GM19043 (cell line): ENCODE results near the gene SLC52A3.
"Not testable (repeated sequence)": the region's sequence is repeated elsewhere in the genome, so short reads cannot be mapped to it uniquely, and the experiment has no call there.

ENCODE experiments used
- ATAC-seq: cut with Tn5 transposase; IDR thresholded peaks from one replicate; pipeline ENCODE4 v1.9.1; 2021; ENCODE audit warnings: low read depth; ENCODE audit not compliant: unreplicated experiment

SLC52A3 gene

GRCh38 chr20:768426-768978 is at the start of gene SLC52A3:
TSS of gene SLC52A3 (minus strand) at chr20:768500. CDS start at chr20:765774, 2,726 bp downstream.
- ATAC-seq: no peak

- no peak for ATAC-seq
These were observed 47.8 kb upstream of the SLC52A3 start for GRCh38 chr20:815914-816606.

DNA sequence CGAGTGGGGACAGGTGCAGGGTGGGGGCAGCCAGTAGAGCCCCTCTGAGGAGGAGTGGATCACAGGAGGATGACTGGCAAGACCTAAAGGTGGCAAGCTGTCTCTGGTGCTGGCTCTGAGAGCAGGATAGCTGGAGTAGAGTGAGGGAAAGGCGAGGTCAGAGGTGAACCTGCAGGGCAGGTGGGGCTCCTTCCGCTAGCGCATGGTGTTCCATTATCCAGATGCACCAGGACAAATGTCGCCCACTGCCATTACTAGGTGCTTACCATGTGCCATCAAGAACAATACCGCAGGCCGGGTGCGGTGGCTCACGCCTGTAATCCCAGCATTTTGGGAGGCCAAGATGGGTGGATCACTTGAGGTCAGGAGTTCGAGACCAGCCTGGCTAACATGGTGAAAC is 46.9 kb upstream of the SLC52A3 start:
- no peak for ATAC-seq

DNA sequence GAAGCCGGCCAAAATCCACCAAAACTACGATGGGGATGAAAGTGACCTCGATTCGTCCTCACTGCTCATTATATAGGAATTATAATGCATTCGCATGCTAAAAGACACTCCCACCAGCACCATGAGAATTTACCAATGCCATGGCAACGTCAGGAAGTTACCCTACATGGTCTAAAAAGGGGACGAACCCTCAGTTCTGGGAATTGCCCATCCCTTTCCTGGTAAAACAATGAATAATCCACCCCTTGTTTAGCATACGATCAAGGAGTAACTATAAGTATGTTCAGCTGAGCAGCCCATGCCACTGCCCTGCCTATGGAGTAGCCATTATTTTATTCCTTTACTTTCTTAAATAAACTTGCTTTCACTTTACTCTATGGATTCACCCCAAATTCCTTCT is 45.1 kb upstream of the SLC52A3 start:
- ATAC-seq: no peak

DNA sequence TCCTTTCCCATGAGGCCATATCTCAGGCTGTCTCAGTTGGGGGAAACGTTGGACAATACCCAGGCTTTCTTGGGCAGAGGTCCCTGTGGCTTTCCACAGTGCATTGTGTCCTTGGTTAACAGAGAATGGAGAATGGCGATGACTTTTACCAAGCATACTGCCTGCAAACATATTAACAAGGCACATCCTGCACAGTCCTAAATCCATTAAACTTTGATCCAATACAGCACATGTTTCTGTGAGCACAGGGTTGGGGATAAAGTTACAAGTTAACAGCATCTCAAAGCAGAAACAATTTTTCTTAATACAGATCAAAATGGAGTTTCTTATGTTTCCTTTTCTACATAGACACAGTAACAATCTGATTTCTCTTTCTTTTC is 44.1 kb upstream of the SLC52A3 start:
- ATAC-seq: not testable (repeated sequence)

GRCh38 chr20:811776-812434 is 43.6 kb upstream of the SLC52A3 start:
- ATAC-seq: not testable (repeated sequence)

GRCh38 chr20:805713-806112 is 37.4 kb upstream of the SLC52A3 start:
- no peak for ATAC-seq

DNA sequence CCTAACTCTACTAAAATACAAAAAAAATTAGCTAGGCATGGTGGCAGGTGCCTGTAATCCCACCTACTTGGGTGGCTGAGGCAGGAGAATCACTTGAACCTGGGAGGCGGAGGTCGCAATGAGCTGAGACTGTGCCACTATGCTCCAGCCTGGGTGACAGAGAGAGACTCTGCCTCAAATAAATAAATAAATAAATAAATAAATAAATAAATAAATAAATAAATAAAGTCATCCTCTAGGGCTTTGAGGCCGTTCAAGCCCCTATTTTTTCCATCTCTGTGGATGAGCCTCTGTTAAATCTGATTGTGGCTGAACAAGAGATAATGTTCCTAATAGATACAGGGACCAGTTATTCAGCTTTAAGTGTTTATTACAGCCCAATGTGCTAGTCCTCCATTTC is 33.4 kb upstream of the SLC52A3 start:
- no peak for ATAC-seq

DNA sequence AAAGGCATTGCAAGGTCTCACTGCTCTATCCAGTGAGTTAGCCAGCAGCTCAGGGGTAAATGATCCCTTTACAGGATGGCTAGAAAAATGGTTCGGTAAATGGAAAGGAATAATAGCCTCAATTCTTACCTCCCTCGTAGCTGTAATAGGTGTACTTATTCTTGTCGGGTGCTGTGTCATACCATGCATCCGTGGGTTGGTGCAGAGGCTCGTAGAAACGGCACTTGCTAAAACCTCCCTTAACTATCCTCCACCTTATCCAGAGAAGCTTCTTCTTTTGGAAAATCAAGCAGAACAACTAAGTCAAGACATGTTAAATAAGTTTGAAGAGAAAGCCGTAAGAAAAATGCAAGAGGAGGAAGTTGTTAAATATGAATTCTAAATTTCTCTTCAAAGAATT is 31.7 kb upstream of the SLC52A3 start:
- not testable (repeated sequence) for ATAC-seq

GRCh38 chr20:798746-799145 is 30.4 kb upstream of the SLC52A3 start:
- ATAC-seq: not testable (repeated sequence)

DNA sequence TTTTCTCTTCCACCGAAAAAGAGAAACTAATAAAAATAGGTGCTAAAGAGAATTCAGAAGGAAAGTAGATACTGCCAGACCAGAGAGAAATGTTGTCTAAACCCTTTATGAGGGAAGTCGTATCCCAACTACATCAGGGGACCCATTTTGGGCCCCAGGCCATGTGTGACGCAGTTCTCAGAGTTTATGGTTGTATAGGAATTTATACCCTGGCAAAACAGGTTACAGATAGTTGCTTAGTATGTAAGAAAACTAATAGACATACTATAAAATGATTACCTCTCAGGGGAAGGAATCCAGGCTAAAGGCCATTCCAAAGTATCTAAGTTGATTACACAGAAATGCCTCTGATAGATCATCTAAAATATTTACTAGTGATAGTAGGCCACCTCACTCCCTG is 28.6 kb upstream of the SLC52A3 start:
- ATAC-seq: no peak

GRCh38 chr20:792248-792647 is 23.9 kb upstream of the SLC52A3 start:
- ATAC-seq: no peak

DNA sequence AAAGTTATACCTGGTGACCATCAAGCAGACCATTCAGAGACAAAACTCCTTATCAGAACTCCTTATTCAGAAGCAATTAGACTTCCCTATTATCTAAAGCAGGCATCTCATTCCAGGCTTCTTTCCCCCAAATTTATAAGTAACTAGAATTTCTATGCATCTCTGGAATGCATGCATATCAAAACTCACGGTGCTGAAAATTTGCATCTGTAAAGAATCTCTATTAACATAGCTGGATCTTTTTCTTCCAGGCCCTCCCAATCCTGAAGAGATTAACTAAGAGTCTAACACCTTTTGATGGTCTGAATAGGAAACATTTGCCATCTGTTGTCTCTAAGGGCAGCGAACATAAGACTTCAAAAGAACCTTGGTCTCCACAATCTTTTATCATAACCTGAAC is 22.8 kb upstream of the SLC52A3 start:
- no peak for ATAC-seq

DNA sequence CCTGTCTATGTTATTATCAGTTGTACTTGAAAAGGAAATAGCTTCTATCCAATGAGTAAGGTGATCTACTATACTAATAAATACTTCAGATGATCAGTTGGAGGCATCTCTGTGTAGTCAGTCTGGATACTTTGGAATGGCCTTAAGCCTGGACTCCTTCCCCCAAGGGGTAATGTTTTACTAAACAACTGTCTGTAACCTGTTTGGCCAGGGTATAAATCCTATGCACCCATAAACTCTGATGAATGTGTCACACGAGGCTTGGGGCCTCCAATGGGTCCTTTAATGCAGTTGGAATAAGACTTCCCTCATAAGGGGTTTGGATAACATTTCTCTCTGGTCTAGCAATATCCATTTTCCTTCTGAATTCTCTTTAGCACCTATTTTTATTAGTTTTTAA is 19.5 kb upstream of the SLC52A3 start:
- no peak for ATAC-seq

- ATAC-seq: no peak
These were observed 11.5 kb upstream of the SLC52A3 start for GRCh38 chr20:779771-780170.

GRCh38 chr20:776165-776564 is 7.9 kb upstream of the SLC52A3 start:
- no peak for ATAC-seq

DNA sequence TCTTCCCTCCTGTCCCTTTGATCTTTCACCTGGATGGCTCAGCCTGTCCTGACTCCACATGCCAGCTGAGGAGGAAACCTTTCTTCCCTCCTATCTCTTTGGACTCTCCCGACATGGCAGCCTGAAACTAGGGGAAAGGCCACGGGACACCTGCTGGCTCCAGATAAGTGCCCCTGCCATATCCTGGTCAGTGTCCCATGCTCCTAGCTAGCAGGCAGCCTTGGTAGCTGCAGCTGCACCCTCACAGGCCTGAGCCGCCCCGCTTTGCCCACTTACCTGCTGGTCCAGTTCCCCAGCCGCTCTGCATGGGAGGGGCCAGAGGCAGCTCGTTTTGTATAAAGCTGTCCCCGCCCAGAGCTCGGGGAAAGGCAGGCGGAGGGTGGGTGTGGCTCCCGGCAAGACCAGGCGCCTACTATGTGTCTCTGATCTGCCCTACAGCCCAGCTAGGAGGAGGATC is 7.4 kb upstream of the SLC52A3 start:
- no peak for ATAC-seq

GRCh38 chr20:774660-775057 is 6.4 kb upstream of the SLC52A3 start:
- ATAC-seq: no peak

DNA sequence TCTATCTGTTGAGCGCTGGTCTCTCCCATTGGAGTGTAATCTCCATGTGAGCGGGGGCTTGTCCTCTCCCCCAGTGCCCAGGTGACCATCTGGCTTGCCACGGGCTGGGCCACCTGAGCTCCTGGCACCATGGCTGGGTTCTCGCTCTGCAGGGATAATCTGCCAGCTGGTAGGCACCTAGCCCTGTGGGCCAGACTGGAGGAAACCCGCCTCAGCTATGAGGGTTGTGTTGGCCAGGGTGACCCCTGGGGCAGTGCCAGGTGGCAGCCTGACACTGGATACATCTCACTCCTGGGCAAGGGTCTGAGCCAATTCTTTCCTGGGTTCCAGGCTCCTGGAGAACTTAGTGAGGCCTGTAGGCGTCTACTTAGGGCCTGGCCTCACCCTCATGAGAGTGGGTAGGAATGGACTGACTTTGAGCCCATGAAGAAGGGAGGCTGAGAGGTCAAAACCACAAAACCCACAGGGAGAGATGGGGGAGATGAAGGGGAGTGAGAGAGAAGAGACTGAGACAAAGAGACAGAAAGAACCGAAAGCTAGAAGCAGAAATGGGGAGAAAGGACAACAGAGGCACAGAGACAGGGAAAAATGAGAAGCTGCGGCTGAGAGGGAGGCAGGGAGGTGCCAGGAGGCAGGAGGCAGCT is 5.8 kb upstream of the SLC52A3 start:
- ATAC-seq: no peak

DNA sequence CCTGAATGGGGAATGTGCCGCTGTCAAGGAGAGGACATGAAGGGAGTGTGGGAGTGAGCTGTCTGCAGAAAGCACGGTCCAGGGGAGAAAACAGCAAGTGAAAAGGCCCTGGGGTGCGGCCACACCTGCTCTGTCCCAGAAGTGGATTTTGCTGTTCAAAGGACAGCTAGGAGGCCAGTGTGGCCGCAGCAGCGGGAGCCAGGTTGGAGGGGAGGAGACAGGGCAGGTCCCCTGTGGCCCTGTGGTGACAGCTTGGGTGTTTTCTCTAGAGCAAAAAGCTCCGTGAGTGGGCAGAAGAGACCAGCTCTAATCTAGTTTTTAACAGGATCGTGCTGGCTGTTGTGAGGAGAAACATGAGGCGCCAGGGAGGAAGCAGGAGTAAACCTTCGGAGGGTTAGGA is 4.5 kb upstream of the SLC52A3 start:
- ATAC-seq: no peak

- ATAC-seq: no peak
These were observed 3.6 kb upstream of the SLC52A3 start for GRCh38 chr20:771741-772464.
